Neural cell (in vitro differentiated cells): Measurements from ENCODE around the gene NTHL1. TPM values are rescaled to one million over a fixed set of nuclear protein-coding genes. Genes with fewer than 3 reads are reported as not detected.
"Not testable (repeated sequence)": the region's sequence is repeated elsewhere in the genome, so short reads cannot be mapped to it uniquely, and the experiment has no call there.

Experiments used
- H2AFZ ChIP-seq: fragments of 200-600, 300-800 bp; sonication (generic), shearing (Covaris generic); 2 replicates; pipeline ENCODE4 v1.6.0; 2014; ENCODE audit warnings: low read depth, mild to moderate bottlenecking, antibody characterized with exemption, low read length, moderate library complexity
- H3F3A ChIP-seq: fragments of 200-600 bp; shearing (Covaris generic); 2 replicates; pipeline ENCODE4 v1.6.1; 2016; ENCODE audit warnings: mild to moderate bottlenecking, moderate library complexity, mixed read lengths, antibody characterized with exemption, low read length; ENCODE audit not compliant: insufficient read depth, poor library complexity, severe bottlenecking
- H3K27ac ChIP-seq: fragments of 200-600, 300-800 bp; sonication (generic), shearing (Covaris generic); 2 replicates; pipeline ENCODE4 v1.5.1; 2014; ENCODE audit warnings: mild to moderate bottlenecking, low read length, moderate library complexity
- H3K27me3 ChIP-seq: fragments of 300-800, 200-600 bp; sonication (generic), shearing (Covaris generic); 2 replicates; pipeline ENCODE4 v1.6.0; 2014; ENCODE audit warnings: mild to moderate bottlenecking, low read depth, low read length, moderate library complexity; ENCODE audit not compliant: insufficient read depth
- H3K36me3 ChIP-seq: fragments of 300-800, 200-600 bp; sonication (generic), shearing (Covaris generic); 2 replicates; pipeline ENCODE4 v1.5.1; 2014; ENCODE audit warnings: mild to moderate bottlenecking, antibody characterized with exemption, low read length, moderate library complexity; ENCODE audit not compliant: insufficient read depth
- H3K4me2 ChIP-seq: fragments of 300-800, 200-600 bp; sonication (generic), shearing (Covaris generic); 2 replicates; pipeline ENCODE4 v1.6.0; 2014; ENCODE audit warnings: mild to moderate bottlenecking, low read length
- H3K4me3 ChIP-seq: fragments of 300-800, 200-600 bp; sonication (generic), shearing (Covaris generic); 2 replicates; pipeline ENCODE4 v1.5.1; 2014; ENCODE audit warnings: mild to moderate bottlenecking, low read length, moderate library complexity
- H3K79me2 ChIP-seq: fragments of 200-600 bp; shearing (Covaris generic); replicated peaks from 2 replicates; pipeline ENCODE4 v1.6.0; 2014; ENCODE audit warnings: mild to moderate bottlenecking, low read length, moderate library complexity; ENCODE audit not compliant: insufficient read depth
- H3K9ac ChIP-seq: fragments of 300-800, 200-600 bp; sonication (generic), shearing (Covaris generic); 2 replicates; pipeline ENCODE4 v1.6.1; 2016; ENCODE audit warnings: mild to moderate bottlenecking, low read length, mixed read lengths
- H3K9me2 ChIP-seq: fragments of 200-600 bp; shearing (Covaris generic); 2 replicates; pipeline ENCODE4 v1.6.1; 2016; ENCODE audit warnings: mild to moderate bottlenecking, low read length, mixed read lengths; ENCODE audit not compliant: insufficient read depth
- H3K9me3 ChIP-seq: fragments of 200-600, 300-800 bp; sonication (generic), shearing (Covaris generic); 2 replicates; pipeline ENCODE4 v1.6.1; 2016; ENCODE audit warnings: mild to moderate bottlenecking, mixed run types, low read length, moderate library complexity, mixed read lengths
- H4K20me1 ChIP-seq: fragments of 200-600 bp; shearing (Covaris generic); 2 replicates; pipeline ENCODE4 v1.6.1; 2016; ENCODE audit warnings: mild to moderate bottlenecking, mixed run types; ENCODE audit not compliant: insufficient read depth
- CTCF ChIP-seq: fragments of 450-650 bp; IDR thresholded peaks from 2 replicates; pipeline ENCODE4 v1.5.1; 2014; ENCODE audit warnings: antibody characterized with exemption, mild to moderate bottlenecking, moderate library complexity; ENCODE audit not compliant: poor library complexity, severe bottlenecking
- EP300 ChIP-seq: fragments of 450-650 bp; conservative IDR thresholded peaks from 2 replicates; pipeline ENCODE4 v1.6.1; 2014; ENCODE audit warnings: antibody characterized with exemption, mild to moderate bottlenecking, moderate library complexity; ENCODE audit not compliant: poor library complexity, severe bottlenecking
- EZH2 ChIP-seq: fragments of 200-600, 300-800 bp; shearing (Covaris generic), sonication (generic); IDR thresholded peaks from 2 replicates; pipeline ENCODE4 v1.6.1; 2014; ENCODE audit warnings: antibody characterized with exemption, low read length, borderline replicate concordance, mild to moderate bottlenecking; ENCODE audit not compliant: insufficient read depth, poor library complexity, severe bottlenecking
- MXI1 ChIP-seq: fragments of 450-650 bp; conservative IDR thresholded peaks from 2 replicates; pipeline ENCODE4 v1.6.1; 2014; ENCODE audit warnings: antibody characterized with exemption, mild to moderate bottlenecking; ENCODE audit not compliant: poor library complexity, severe bottlenecking
- POLR2AphosphoS5 ChIP-seq: IDR thresholded peaks from 2 replicates; pipeline ENCODE4 v1.6.1; 2012
- RAD21 ChIP-seq: fragments of 450-650 bp; conservative IDR thresholded peaks from 2 replicates; pipeline ENCODE4 v1.6.1; 2014; ENCODE audit warnings: antibody characterized with exemption, mild to moderate bottlenecking, moderate library complexity
- REST ChIP-seq: IDR thresholded peaks from 2 replicates; pipeline ENCODE4 v1.6.1; 2012; ENCODE audit warnings: borderline replicate concordance
- SMC3 ChIP-seq: fragments of 450-650 bp; conservative IDR thresholded peaks from 2 replicates; pipeline ENCODE4 v1.6.1; 2014; ENCODE audit warnings: antibody characterized with exemption, mild to moderate bottlenecking, moderate library complexity; ENCODE audit not compliant: poor library complexity
- TAF1 ChIP-seq: IDR thresholded peaks from 2 replicates; pipeline ENCODE4 v1.6.1; 2012; ENCODE audit warnings: low read depth
- polyA plus RNA-seq: library from polyadenylated mRNA; depleted of rRNA; stranded (reverse); fragments of >200 nt; gene quantifications from 2 replicates; pipeline ENCODE4 v1.2.3, GENCODE V29; 2014

Gene NTHL1
- polyA plus RNA-seq, 1 donor from 2014 or later, result 43.1 TPM

- Histone ChIP-seq H3K36me3 (no peaks in the 10 kb centered on the region), H3K4me2 (no peak overlapping the region), H2AFZ (no peak overlapping the region), H3K9me2 (no peaks in the 10 kb centered on the region), H4K20me1 (no peaks in the 10 kb centered on the region), H3K27me3 (no peaks in the 10 kb centered on the region), H3K27ac (no peak overlapping the region), H3K4me3 (no peak overlapping the region), H3K79me2 (no peaks in the 10 kb centered on the region), H3F3A (no peaks in the 10 kb centered on the region), H3K9me3 (no peaks in the 10 kb centered on the region), H3K9ac (no peak overlapping the region)
- no peak for TF ChIP-seq SMC3
- TF ChIP-seq EP300, result no peak
- TF ChIP-seq REST, result no peak
- no peak for TF ChIP-seq POLR2AphosphoS5
- TF ChIP-seq MXI1, result no peak
- TF ChIP-seq RAD21, result no peak
- TF ChIP-seq EZH2, result no peak
These were observed 12.0 kb downstream of the NTHL1 start for GRCh38 chr16:2035431-2036199.

- Histone ChIP-seq H3F3A (no peaks in the 10 kb centered on the region), H3K36me3 (no peaks in the 10 kb centered on the region), H4K20me1 (no peaks in the 10 kb centered on the region), H3K27me3 (no peaks in the 10 kb centered on the region), H3K9ac (no peak overlapping the region), H3K4me3 (no peak overlapping the region), H3K79me2 (no peaks in the 10 kb centered on the region), H3K4me2 (no peak overlapping the region), H2AFZ (no peak overlapping the region), H3K9me2 (no peaks in the 10 kb centered on the region), H3K27ac (no peak overlapping the region), H3K9me3 (no peaks in the 10 kb centered on the region)
- TF ChIP-seq REST (no peak), MXI1 (no peak), SMC3 (no peak), TAF1 (no peak), EZH2 (no peak), RAD21 (no peak), CTCF (no peak), EP300 (no peak), POLR2AphosphoS5 (no peak)
These were observed 12.8 kb downstream of the NTHL1 start for GRCh38 chr16:2034696-2035430.

- H3K9me3 ChIP-seq, H3K36me3 ChIP-seq, H3K27me3 ChIP-seq, H3K9me2 ChIP-seq, H3K4me3 ChIP-seq, H3K9ac ChIP-seq, H4K20me1 ChIP-seq, H3K4me2 ChIP-seq, H3F3A ChIP-seq, H3K79me2 ChIP-seq, H2AFZ ChIP-seq, H3K27ac ChIP-seq: not testable (repeated sequence)
These were observed 13.5 kb downstream of the NTHL1 start for GRCh38 chr16:2033909-2034695.
